ENCODE data around the gene XIRP1.

DNA sequence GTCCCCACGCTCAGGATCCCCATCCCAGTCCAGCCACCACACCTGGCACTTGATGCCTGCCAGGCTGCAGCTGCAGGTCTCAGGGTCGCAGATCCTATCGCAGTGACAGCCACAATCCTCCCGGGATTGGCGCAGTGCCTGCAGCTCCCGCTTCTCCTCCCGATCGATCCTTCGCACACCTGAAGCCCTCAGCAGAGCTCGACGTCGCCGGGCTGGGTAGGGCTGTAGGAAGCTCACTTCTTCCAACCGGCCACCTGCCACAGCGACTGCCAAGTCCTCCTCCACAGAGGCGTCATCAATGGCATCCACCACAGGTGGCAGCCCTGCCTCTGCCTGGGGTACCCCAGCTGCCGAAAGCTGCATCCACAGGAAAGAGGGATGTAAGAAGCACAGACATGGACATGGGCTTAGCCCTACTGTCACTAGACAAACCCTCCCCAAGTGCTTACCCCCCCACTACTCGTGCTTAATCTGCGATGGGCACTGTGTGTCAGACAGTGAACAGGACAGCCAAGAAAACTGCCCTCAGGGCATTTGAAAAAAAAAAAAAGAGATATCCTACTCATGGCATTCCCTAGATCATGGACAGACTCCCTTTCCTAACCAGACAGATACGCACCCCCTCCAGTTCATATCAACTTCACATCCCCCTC, 48.2 kb downstream of the XIRP1 start:
- TF ChIP-seq, protein P1, sequence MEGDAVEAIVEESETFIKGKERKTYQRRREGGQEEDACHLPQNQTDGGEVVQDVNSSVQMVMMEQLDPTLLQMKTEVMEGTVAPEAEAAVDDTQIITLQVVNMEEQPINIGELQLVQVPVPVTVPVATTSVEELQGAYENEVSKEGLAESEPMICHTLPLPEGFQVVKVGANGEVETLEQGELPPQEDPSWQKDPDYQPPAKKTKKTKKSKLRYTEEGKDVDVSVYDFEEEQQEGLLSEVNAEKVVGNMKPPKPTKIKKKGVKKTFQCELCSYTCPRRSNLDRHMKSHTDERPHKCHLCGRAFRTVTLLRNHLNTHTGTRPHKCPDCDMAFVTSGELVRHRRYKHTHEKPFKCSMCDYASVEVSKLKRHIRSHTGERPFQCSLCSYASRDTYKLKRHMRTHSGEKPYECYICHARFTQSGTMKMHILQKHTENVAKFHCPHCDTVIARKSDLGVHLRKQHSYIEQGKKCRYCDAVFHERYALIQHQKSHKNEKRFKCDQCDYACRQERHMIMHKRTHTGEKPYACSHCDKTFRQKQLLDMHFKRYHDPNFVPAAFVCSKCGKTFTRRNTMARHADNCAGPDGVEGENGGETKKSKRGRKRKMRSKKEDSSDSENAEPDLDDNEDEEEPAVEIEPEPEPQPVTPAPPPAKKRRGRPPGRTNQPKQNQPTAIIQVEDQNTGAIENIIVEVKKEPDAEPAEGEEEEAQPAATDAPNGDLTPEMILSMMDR (IDR thresholded peaks at IDR 0.05) = no peak
- TF ChIP-seq POLR2A (IDR thresholded peaks at IDR 0.05) = no peak

Data from esophagus squamous epithelium (tissue), 4 donors.